K562 (cell line): ENCODE data around the gene FAM83G. TPM values are rescaled to one million over a fixed set of nuclear protein-coding genes. Genes with fewer than 3 reads are reported as not detected.
"Not testable (repeated sequence)": the region's sequence is repeated elsewhere in the genome, so short reads cannot be mapped to it uniquely, and the experiment has no call there.

ENCODE experiments used
- ATAC-seq: fragments of 200-7000 bp; cut with Tn5 transposase; 3 replicates; pipeline ENCODE4 v1.9.1; 2020; ENCODE audit warnings: moderate library complexity
- BruUV-seq: library from RNA; stranded (reverse); fragments of 400-500 nt; replicated peaks from 2 replicates; lab custom pipeline; 2021; lab: Mats Ljungman, UMichigan
- CTCF ChIA-PET: fragments of 300-600 bp; formaldehyde crosslinking; extraction: SDS; loops from one replicate; lab custom pipeline; 2021; ENCODE audit warnings: low intra/inter-chr PET ratio; lab: Yijun Ruan, JAX
- POLR2A ChIA-PET: fragments of 300-600, 350-650 bp; sonication (Branson Sonifier 250); formaldehyde crosslinking; extraction: SDS; loops from one replicate; lab custom pipeline; 2021; ENCODE audit warnings: antibody characterized with exemption, inconsistent platforms; lab: Yijun Ruan, JAX
- DNase-seq, 4 experiments: peaks; one replicate each; pipeline versions ENCODE4 v3.0.0 to v3.0.0-alpha.2; 2011 to 2018; ENCODE audit warnings: low spot score in 3 of 4, mixed read lengths in 3 of 4; ENCODE audit errors: extremely low read depth in 1 of 4
- FAIRE-seq: peaks from 2 replicates; lab custom pipeline; 2011; peaks lifted over from hg19 to GRCh38; lab: Jason Lieb, UNC
- H2AFZ ChIP-seq: 2 replicates; pipeline ENCODE4 v1.6.0; 2011; ENCODE audit warnings: low read depth, low read length, control low read depth, inconsistent platforms
- H3K27ac ChIP-seq: fragments of 200-600 bp; 3 replicates; pipeline ENCODE4 v1.8.0; 2011; ENCODE audit warnings: low read depth, mild to moderate bottlenecking, control low read depth, inconsistent platforms, low read length, moderate library complexity, mixed read lengths; ENCODE audit errors: extremely low read depth
- H3K27me3 ChIP-seq, 2 experiments: fragments of 300-600 bp in 1 of 2; 2 replicates in 1 of 2; 3 replicates in 1 of 2; pipeline versions ENCODE4 v1.6.0 to v1.8.0; 2011; ENCODE audit warnings: inconsistent platforms in 2 of 2, low read length in 2 of 2, mild to moderate bottlenecking in 1 of 2, mixed read lengths in 1 of 2, moderate library complexity in 1 of 2; ENCODE audit not compliant: control insufficient read depth in 2 of 2, insufficient read depth in 2 of 2
- H3K36me3 ChIP-seq: fragments of 300-600 bp; 3 replicates; pipeline ENCODE4 v1.8.0; 2011; ENCODE audit warnings: mild to moderate bottlenecking, low read length, inconsistent platforms; ENCODE audit not compliant: control insufficient read depth, insufficient read depth
- H3K4me1 ChIP-seq, 2 experiments: fragments of 200-600 bp in 1 of 2; replicated peaks in 1 of 2; 2 replicates in 1 of 2; 3 replicates in 1 of 2; pipeline versions ENCODE4 v1.5.1 to v1.8.0; 2011; ENCODE audit warnings: inconsistent platforms in 2 of 2, low read length in 2 of 2, mild to moderate bottlenecking in 1 of 2, mixed read lengths in 1 of 2, moderate library complexity in 1 of 2; ENCODE audit not compliant: control insufficient read depth in 2 of 2, insufficient read depth in 2 of 2
- H3K4me2 ChIP-seq: 2 replicates; pipeline ENCODE4 v1.6.1; 2011; ENCODE audit warnings: low read length, control low read depth, inconsistent platforms, mixed read lengths; ENCODE audit not compliant: insufficient read depth
- H3K4me3 ChIP-seq: fragments of 200-600 bp; sonication (generic), shearing (Covaris generic); 2 replicates; pipeline ENCODE4 v1.5.1; 2016; ENCODE audit warnings: control low read depth, inconsistent platforms
- H3K79me2 ChIP-seq: fragments of 200-600 bp; 3 replicates; pipeline ENCODE4 v1.8.0; 2011; ENCODE audit warnings: low read length, inconsistent platforms; ENCODE audit not compliant: control insufficient read depth, insufficient read depth
- H3K9ac ChIP-seq, 2 experiments: 2 replicates each; pipeline versions ENCODE4 v1.6.0 to v1.6.1; 2011; ENCODE audit warnings: low read depth in 2 of 2, low read length in 2 of 2, control low read depth in 1 of 2, inconsistent platforms in 1 of 2, mild to moderate bottlenecking in 1 of 2, mixed read lengths in 1 of 2; ENCODE audit not compliant: insufficient read depth in 1 of 2
- H3K9me1 ChIP-seq: one replicate; pipeline ENCODE4 v1.6.0; 2011; ENCODE audit warnings: inconsistent platforms, mild to moderate bottlenecking, low read length, moderate library complexity; ENCODE audit not compliant: control insufficient read depth, insufficient read depth
- H3K9me3 ChIP-seq: replicated peaks from 2 replicates; pipeline ENCODE4 v1.5.1; 2011; ENCODE audit warnings: low read depth, low read length, inconsistent platforms; ENCODE audit not compliant: control insufficient read depth, insufficient read depth
- H4K20me1 ChIP-seq: replicated peaks from 2 replicates; pipeline ENCODE4 v1.6.1; 2011; ENCODE audit warnings: low read length, inconsistent platforms, mixed read lengths; ENCODE audit not compliant: control insufficient read depth, insufficient read depth
- BHLHE40 ChIP-seq: IDR thresholded peaks from 2 replicates; pipeline ENCODE4 v1.6.1; 2011; ENCODE audit warnings: low read length, improper control_type of control experiment
- CTBP1 ChIP-seq: fragments of 450-650 bp; IDR thresholded peaks from 2 replicates; pipeline ENCODE4 v1.6.1; 2016; ENCODE audit warnings: borderline replicate concordance
- HMG20B ChIP-seq: fragments of 250-450 bp; sonication (Bioruptor Pico); IDR thresholded peaks from 2 replicates; pipeline ENCODE4 v1.5.0; 2021; ENCODE audit warnings: mild to moderate bottlenecking
- ZBTB33 ChIP-seq: sonication (generic); formaldehyde crosslinking; IDR thresholded peaks from 2 replicates; pipeline ENCODE4 v1.8.1; 2023; ENCODE audit warnings: mild to moderate bottlenecking, missing genetic modification reagents
- ZBTB7A ChIP-seq: IDR thresholded peaks from 2 replicates; pipeline ENCODE4 v1.6.1; 2011; ENCODE audit warnings: low read depth, mild to moderate bottlenecking, low read length, moderate library complexity, borderline replicate concordance; ENCODE audit not compliant: control insufficient read depth
- WGBS: fragments of 100-300 bp; shearing (Covaris generic); methylation state at CpG from one replicate; pipeline ENCODE4 v1.1.6; 2016; ENCODE audit warnings: low coverage, mixed read lengths; ENCODE audit not compliant: insufficient coverage; ENCODE audit errors: missing lambda C conversion rate; 5-methylcytosine and 5-hydroxymethylcytosine counted together
- in situ Hi-C: fragments of 300-500 bp; cut with MboI; formaldehyde crosslinking; loops from 4 replicates; pipeline ENCODE4 v1.15.0; 2018; ENCODE audit warnings: inconsistent platforms, mixed read lengths
- intact Hi-C: fragments of 100-400 bp; cut with micrococcal nuclease; formaldehyde crosslinking; loops from 2 replicates; pipeline ENCODE4 v1.14.2; 2022
- polyA plus RNA-seq, 8 experiments: library from polyadenylated mRNA; depleted of rRNA in 4 of 8; stranded (reverse) in 5 of 8; unstranded in 3 of 8; fragments of >200 nt; fragmentation: Nextera tagmentation in 2 of 8; fragmentation: Illumina TruSeq in 1 of 8; extraction: Ambion mirVana in 2 of 8; extraction: Trizol in 1 of 8; gene quantifications; 2 replicates each; pipeline versions ENCODE4 v1.2.1 to v1.2.3, GENCODE V29; 2011 to 2014; ENCODE audit warnings: inconsistent platforms in 1 of 8, missing spikeins in 1 of 8
- total RNA-seq, 7 experiments: library from RNA; depleted of rRNA in 6 of 7; stranded (reverse); fragments of >200 nt in 6 of 7; fragmentation: Illumina TruSeq in 2 of 7; extraction: Trizol in 2 of 7; gene quantifications; 2 replicates each; pipeline versions ENCODE4 v1.2.1 to v1.2.3, GENCODE V29; 2011 to 2021; ENCODE audit warnings: low replicate concordance in 1 of 7

FAM83G gene
- total and polyA plus RNA-seq, 9 of the 15 experiments (the other 6 are each of a cell fraction or from before 2014, with no cell fraction given): 0.04 to 10.3 (median 4.5) TPM; not detected in 1

DNA sequence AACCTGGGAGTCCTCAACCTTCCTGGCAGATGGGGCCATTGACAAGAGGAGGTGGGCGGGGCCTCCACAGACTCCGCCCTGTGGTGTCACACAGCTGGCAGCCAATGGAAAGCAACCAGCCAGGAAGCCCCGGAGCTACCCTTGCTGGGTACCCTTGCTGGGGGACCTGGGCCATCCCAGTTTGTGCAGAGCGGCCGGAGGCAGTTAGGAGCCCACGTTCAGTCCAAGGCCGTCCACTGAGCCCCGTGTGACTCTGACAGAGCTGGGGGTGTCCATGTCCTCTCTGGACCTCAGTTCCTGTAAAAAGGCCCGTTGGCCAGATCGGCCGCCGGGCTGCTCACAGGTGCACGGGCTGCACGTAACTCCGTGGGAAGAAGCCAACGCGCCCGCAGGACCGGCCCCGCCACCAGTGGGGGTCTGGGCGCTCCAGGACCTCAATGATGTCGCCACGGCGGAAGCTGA is 17.1 kb upstream of the FAM83G start (continued):
- TF ChIP-seq CTBP1: no peak
- TF ChIP-seq ZBTB7A: 0 out of 2 replicates have a peak, but pooled peaks have one; percentile 7
- no peak for TF ChIP-seq BHLHE40
- no peak for TF ChIP-seq HMG20B (CRISPR knock-in tag)
- peak; percentile 90 for TF ChIP-seq ZBTB33 (CRISPR knock-in tag)

DNA sequence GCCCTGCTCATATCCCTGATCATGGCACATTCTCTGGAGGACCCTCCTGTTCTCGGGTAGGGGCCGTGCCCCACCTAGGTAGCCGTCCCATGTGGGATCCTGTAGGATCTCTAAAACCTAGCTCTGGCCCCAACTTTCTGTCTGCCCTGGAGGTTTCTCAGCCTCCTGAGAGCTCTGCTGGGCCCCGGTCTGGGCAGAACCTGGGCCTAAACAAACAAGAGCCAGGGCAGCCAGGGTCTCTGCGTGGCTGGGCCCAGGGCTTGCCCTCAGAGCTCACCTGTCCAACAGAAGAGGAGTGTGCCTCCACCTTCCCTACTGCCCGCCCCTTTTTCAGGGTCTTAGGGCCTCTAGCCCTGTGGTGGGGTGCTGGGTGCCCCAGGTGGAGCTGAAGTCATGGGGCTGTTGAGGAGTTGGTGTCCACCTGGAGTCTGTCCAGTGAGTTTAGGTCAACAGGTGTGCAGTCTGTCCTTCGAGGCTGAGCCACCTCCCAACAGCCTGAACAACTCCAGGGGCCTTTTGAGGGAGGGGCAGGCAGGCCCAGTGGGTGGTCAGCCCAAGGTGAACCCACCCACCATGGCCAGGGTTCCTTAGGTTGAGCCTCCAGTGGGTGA is 16.6 kb upstream of the FAM83G start:
- Histone ChIP-seq H2AFZ (peak overlapping the region; percentile 87), H3K4me1 (peaks cover 12 to 42% of the 10 kb centered on the region in 2 experiments; a peak in 4 of 5 replicates)
- H4K20me1 ChIP-seq, H3K36me3 ChIP-seq, H3K27ac ChIP-seq, CTCF ChIA-PET, DNase-seq, FAIRE-seq, BruUV-seq, H3K27me3 ChIP-seq, H3K9me3 ChIP-seq, H3K9ac ChIP-seq, in situ Hi-C loops, intact Hi-C loops, H3K4me2 ChIP-seq, H3K79me2 ChIP-seq, ATAC-seq, H3K9me1 ChIP-seq, H3K4me3 ChIP-seq: not testable (repeated sequence)
- 21% methylated on average over 3 of the region's 7 CpGs for WGBS
- POLR2A ChIA-PET: interaction anchor here (2.1 kb wide), 1 partner anchor 24 kb away, joined by 5 read pairs; no protein-coding TSS in a partner anchor
